ENCODE measurements around the gene LRRC49.
A peak's percentile ranks its signal among the peaks of the same experiment; 100 is the strongest.

LRRC49 gene

DNA sequence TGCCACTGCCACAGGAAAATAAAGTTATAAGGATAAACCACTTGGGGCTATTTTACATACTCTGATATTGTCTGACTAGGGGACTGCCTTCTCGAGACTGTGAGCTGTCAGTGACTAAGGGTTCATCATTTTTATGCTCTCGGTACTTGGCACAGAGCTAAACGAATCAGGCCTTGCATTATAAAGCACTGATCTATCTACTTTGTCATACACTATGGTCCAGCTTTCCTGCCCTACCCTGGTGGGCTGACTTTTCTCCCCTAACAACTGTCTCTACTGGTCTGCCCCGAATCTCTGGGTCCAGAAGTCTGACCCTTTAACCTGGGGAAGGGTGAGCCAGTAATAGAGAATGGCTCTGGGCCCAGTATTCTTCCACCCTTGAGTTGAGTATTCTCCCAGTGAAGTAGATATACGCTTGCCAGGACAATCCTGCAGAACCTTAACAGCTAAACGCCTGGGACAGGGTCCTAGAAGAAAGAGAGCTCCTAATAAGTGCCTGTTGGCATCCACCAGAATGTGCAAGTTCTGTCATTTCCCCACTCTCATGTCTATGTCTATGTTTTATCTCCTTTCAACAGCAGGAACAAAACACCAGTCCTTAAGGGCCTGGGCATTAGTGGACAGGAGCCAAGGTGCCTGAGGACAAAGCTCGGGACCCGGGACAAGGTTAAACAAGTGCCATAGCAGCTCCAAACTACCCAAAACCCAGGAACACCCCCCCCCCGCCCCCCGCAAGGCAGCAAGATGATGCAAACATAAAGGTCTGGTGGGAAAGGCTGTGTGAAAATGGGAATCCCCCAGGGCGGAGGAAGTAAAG lies 39.9 kb upstream of the LRRC49 start:
- Histone ChIP-seq H3K4me2 (ENCODE audit: low read depth, low read length, poor library complexity, severe bottlenecking) (peak overlapping the region; percentile 78), H2AFZ (ENCODE audit: low read length) (no peak overlapping the region), H4K20me1 (ENCODE audit: insufficient read depth, low read length, poor library complexity, severe bottlenecking) (no peaks in the 10 kb centered on the region), H3K4me3 (ENCODE audit: low read length, poor library complexity, severe bottlenecking) (peak overlapping the region; percentile 84), H3K9ac (ENCODE audit: low read depth, low read length, poor library complexity, severe bottlenecking) (peak overlapping the region; percentile 60), H3K9me2 (replicated peaks; ENCODE audit: low read depth, low read length) (no peaks in the 10 kb centered on the region), H3K9me3 (ENCODE audit: insufficient read depth, low read depth, low read length) (no peaks in the 10 kb centered on the region), H3K4me1 (ENCODE audit: insufficient read depth, low read length, poor library complexity, severe bottlenecking) (peaks cover 15% of the 10 kb centered on the region), H3F3A (ENCODE audit: low read depth) (no peaks in the 10 kb centered on the region), H3K27me3 (ENCODE audit: insufficient read depth, low read length, poor library complexity, severe bottlenecking) (no peaks in the 10 kb centered on the region), H3K36me3 (ENCODE audit: insufficient read depth, low read length) (no peaks in the 10 kb centered on the region), H3K79me2 (ENCODE audit: insufficient read depth, low read length) (peaks cover 3% of the 10 kb centered on the region; the same call in 1 of the 2 replicates)
- no peak for TF ChIP-seq EZH2phosphoT487 (IDR thresholded peaks at IDR 0.05; ENCODE audit: borderline replicate concordance)
- TF ChIP-seq, protein P1, sequence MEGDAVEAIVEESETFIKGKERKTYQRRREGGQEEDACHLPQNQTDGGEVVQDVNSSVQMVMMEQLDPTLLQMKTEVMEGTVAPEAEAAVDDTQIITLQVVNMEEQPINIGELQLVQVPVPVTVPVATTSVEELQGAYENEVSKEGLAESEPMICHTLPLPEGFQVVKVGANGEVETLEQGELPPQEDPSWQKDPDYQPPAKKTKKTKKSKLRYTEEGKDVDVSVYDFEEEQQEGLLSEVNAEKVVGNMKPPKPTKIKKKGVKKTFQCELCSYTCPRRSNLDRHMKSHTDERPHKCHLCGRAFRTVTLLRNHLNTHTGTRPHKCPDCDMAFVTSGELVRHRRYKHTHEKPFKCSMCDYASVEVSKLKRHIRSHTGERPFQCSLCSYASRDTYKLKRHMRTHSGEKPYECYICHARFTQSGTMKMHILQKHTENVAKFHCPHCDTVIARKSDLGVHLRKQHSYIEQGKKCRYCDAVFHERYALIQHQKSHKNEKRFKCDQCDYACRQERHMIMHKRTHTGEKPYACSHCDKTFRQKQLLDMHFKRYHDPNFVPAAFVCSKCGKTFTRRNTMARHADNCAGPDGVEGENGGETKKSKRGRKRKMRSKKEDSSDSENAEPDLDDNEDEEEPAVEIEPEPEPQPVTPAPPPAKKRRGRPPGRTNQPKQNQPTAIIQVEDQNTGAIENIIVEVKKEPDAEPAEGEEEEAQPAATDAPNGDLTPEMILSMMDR (conservative IDR thresholded peaks at IDR 0.05; ENCODE audit: low read length), result no peak

DNA sequence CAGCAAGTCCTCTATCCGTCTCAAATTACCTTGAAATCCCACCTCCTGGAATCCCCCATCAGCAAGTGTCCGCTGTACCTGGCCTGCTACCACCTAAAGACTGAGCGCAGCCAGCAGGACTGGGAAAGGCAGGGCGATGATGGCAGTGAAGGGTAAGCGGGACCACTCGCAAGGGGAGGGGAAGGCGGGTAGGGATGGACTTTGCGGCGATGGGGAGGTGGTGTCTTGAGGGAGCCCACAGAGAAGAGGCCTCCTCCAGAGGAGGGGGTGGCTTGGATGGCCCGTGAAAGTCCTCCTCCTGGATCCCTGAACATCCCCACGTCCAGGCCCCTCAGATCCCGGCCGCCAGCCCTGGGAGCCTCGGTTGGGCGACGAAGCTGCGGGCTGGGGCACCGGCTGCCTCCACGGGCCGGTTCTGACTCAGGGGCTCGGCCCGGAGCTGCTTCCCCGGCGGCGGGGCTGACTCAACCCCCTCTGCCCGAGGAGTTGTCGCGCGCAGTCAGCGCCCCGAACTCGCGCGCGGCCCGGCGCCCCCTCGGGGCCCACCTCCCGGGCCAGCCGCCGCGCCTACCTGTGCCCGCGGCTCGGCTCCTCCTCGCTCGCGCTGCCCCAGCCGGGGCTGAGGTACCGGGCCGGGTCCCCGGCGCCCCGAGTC lies 39.2 kb upstream of the LRRC49 start:
- Histone ChIP-seq H3K9me3 (ENCODE audit: insufficient read depth, low read depth, low read length) (no peaks in the 10 kb centered on the region), H3K4me2 (ENCODE audit: low read depth, low read length, poor library complexity, severe bottlenecking) (peak overlapping the region; percentile 78), H2AFZ (ENCODE audit: low read length) (peak overlapping the region; percentile 72; the same call in 1 of the 2 replicates), H3K4me1 (ENCODE audit: insufficient read depth, low read length, poor library complexity, severe bottlenecking) (peaks cover 15% of the 10 kb centered on the region), H4K20me1 (ENCODE audit: insufficient read depth, low read length, poor library complexity, severe bottlenecking) (no peaks in the 10 kb centered on the region), H3K36me3 (ENCODE audit: insufficient read depth, low read length) (no peaks in the 10 kb centered on the region), H3K4me3 (ENCODE audit: low read length, poor library complexity, severe bottlenecking) (peak overlapping the region; percentile 84), H3K9ac (ENCODE audit: low read depth, low read length, poor library complexity, severe bottlenecking) (peak overlapping the region; percentile 60), H3K79me2 (ENCODE audit: insufficient read depth, low read length) (peaks cover 3% of the 10 kb centered on the region; the same call in 1 of the 2 replicates), H3F3A (ENCODE audit: low read depth) (no peaks in the 10 kb centered on the region), H3K27me3 (ENCODE audit: insufficient read depth, low read length, poor library complexity, severe bottlenecking) (no peaks in the 10 kb centered on the region), H3K9me2 (replicated peaks; ENCODE audit: low read depth, low read length) (no peaks in the 10 kb centered on the region)
- TF ChIP-seq, protein P1 (conservative IDR thresholded peaks at IDR 0.05; ENCODE audit: low read length), result no peak
- TF ChIP-seq EZH2phosphoT487 (IDR thresholded peaks at IDR 0.05; ENCODE audit: borderline replicate concordance), result no peak

DNA sequence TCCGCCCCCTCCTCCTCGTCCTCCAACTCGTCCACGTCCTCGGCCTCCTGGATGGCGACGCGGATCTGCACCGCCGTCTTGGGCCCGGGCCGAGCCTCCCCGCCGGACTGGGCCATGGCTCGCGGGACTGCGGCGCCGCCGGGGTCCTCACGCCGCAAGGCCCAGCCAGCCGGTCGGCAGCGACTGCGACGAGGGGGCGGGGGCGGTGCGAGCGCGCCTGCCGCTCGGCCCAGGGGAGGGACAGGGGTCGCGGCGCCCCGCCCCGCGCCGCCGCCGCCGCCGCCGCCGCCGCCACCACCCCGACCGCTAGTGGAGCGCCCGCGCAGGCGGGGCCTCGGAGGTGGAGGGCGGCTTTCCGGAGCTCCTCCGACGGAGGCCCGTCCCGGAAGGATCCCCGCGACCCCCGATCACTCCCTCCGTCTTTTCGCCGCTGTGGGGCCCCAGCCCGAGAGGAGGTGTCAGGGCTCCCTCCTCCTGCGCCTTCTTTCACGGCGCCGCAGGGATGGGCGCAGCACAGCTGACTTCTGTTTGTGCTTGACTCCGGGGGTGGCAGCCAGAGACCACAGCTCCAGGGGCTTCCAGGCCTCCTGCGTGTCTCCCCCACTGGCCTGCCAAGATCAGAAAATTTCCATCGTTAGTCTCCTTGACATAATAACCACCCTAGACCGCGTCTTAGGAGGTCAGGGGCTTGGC lies 38.5 kb upstream of the LRRC49 start, which contains the start of gene LARP6:
LARP6 (minus strand) TSS at position 185 of the 693 bp plus-strand sequence; CDS start at position 116, 69 bp downstream.
- Histone ChIP-seq H3K9me2 (replicated peaks; ENCODE audit: low read depth, low read length) (no peaks in the 10 kb centered on the region), H3K9ac (ENCODE audit: low read depth, low read length, poor library complexity, severe bottlenecking) (peak within 1 kb of the TSS; percentile 66), H3K4me2 (ENCODE audit: low read depth, low read length, poor library complexity, severe bottlenecking) (peak within 1 kb of the TSS; percentile 90), H4K20me1 (ENCODE audit: insufficient read depth, low read length, poor library complexity, severe bottlenecking) (no peaks in the 10 kb centered on the region), H3K9me3 (ENCODE audit: insufficient read depth, low read depth, low read length) (no peaks in the 10 kb centered on the region), H3K4me1 (ENCODE audit: insufficient read depth, low read length, poor library complexity, severe bottlenecking) (peaks cover 15% of the 10 kb centered on the region), H3K4me3 (ENCODE audit: low read length, poor library complexity, severe bottlenecking) (peak within 1 kb of the TSS; percentile 84), H3K27me3 (ENCODE audit: insufficient read depth, low read length, poor library complexity, severe bottlenecking) (no peaks in the 10 kb centered on the region), H3F3A (ENCODE audit: low read depth) (no peaks in the 10 kb centered on the region), H2AFZ (ENCODE audit: low read length) (peak within 1 kb of the TSS; percentile 92), H3K36me3 (ENCODE audit: insufficient read depth, low read length) (no peaks in the 10 kb centered on the region), H3K79me2 (ENCODE audit: insufficient read depth, low read length) (peaks cover 3% of the 10 kb centered on the region; the same call in 1 of the 2 replicates)
- TF ChIP-seq, protein P1 (conservative IDR thresholded peaks at IDR 0.05; ENCODE audit: low read length), result no peak
- TF ChIP-seq EZH2phosphoT487 (IDR thresholded peaks at IDR 0.05; ENCODE audit: borderline replicate concordance), result no peak

All from Loucy (cell line).